Sigmoid colon (tissue), 7 donors: ENCODE data around the gene WNK2. TPM values are rescaled to one million over a fixed set of nuclear protein-coding genes. Genes with fewer than 3 reads are reported as not detected.

Experiments used
- DNase-seq: peaks from one replicate; pipeline ENCODE4 v3.0.0-alpha.2; 2019
- H3K27ac ChIP-seq, 4 donors: fragments of 200-600 bp; sonication (generic); one replicate each; pipeline ENCODE4 v1.5.1; 2016 to 2019; ENCODE audit warnings: mild to moderate bottlenecking in 1 of 4
- H3K27me3 ChIP-seq, 3 donors: fragments of 200-600 bp; sonication (generic); one replicate each; pipeline ENCODE4 v1.5.1; 2019; ENCODE audit warnings: mild to moderate bottlenecking in 1 of 3
- H3K36me3 ChIP-seq, 4 donors: fragments of 200-600 bp; sonication (generic); one replicate each; pipeline ENCODE4 v1.5.1; 2016 to 2019
- H3K4me1 ChIP-seq, 4 donors: fragments of 200-600 bp; sonication (generic); one replicate each; pipeline ENCODE4 v1.5.1; 2017 to 2019
- H3K4me3 ChIP-seq, 4 donors: fragments of 200-600 bp; sonication (generic); one replicate each; pipeline ENCODE4 v1.5.1; 2017 to 2019; ENCODE audit warnings: mild to moderate bottlenecking in 2 of 4, moderate library complexity in 1 of 4
- H3K9me3 ChIP-seq, 4 donors: fragments of 200-600 bp in 3 of 4; sonication (generic) in 3 of 4; one replicate each; pipeline versions ENCODE4 v1.5.1 to v1.6.1; 2013 to 2019
- EP300 ChIP-seq, 4 donors: sonication (generic); formaldehyde crosslinking; IDR thresholded peaks; one replicate each; pipeline ENCODE4 v1.6.1; 2017; ENCODE audit warnings: antibody characterized with exemption in 4 of 4
- POLR2A ChIP-seq, 2 donors: fragments of 450-650 bp; IDR thresholded peaks; one replicate each; pipeline ENCODE4 v1.6.1; 2016; ENCODE audit warnings: antibody characterized with exemption in 2 of 2, mild to moderate bottlenecking in 2 of 2, moderate library complexity in 2 of 2
- POLR2AphosphoS5 ChIP-seq, 4 donors: sonication (generic); formaldehyde crosslinking; IDR thresholded peaks; one replicate each; pipeline ENCODE4 v1.6.1; 2017; ENCODE audit warnings: antibody characterized with exemption in 4 of 4
- WGBS, 2 donors: extraction: QIAGEN DNeasy Blood & Tissue Kit; methylation state at CpG; one replicate each; pipeline ENCODE4 v1.1.7; 2013; 5-methylcytosine and 5-hydroxymethylcytosine counted together
- intact Hi-C: fragments of 100-400 bp; cut with DNase I; formaldehyde crosslinking; loops from one replicate; pipeline ENCODE4 v1.15.1; 2023
- polyA plus RNA-seq, 3 donors: library from polyadenylated mRNA; stranded (reverse); fragments of 200-250 nt; gene quantifications; one replicate each; pipeline ENCODE4 v1.2.3, GENCODE V29; 2013
- total RNA-seq, 4 donors: library from RNA; depleted of rRNA; stranded (reverse); fragments of >200 nt; gene quantifications; one replicate each; pipeline ENCODE4 v1.1.0, GENCODE V29; 2016
- TF ChIP-seq, protein P1 (sequence below), 4 experiments: fragments of 450-650 bp in 3 of 4; fragments of 200-600 bp in 1 of 4; IDR thresholded peaks; one replicate each; pipeline ENCODE4 v1.5.1; 2016 to 2019; ENCODE audit warnings: antibody characterized with exemption in 4 of 4, mild to moderate bottlenecking in 3 of 4, moderate library complexity in 2 of 4
- donor health status: healthy with polysubstance abuse.
- donor health status: Bipolar disorder and iron deficiency.
- donor health status: healthy.

Gene WNK2
- total and polyA plus RNA-seq, 7 donors = 12.6 to 95.8 (median 20.0) TPM

GRCh38 chr9:93296889-93297480, 113.0 kb downstream of the WNK2 start:
- no peak overlapping the region for H3K27ac ChIP-seq
- H3K4me3 ChIP-seq = no peak overlapping the region
- TF ChIP-seq, protein P1, sequence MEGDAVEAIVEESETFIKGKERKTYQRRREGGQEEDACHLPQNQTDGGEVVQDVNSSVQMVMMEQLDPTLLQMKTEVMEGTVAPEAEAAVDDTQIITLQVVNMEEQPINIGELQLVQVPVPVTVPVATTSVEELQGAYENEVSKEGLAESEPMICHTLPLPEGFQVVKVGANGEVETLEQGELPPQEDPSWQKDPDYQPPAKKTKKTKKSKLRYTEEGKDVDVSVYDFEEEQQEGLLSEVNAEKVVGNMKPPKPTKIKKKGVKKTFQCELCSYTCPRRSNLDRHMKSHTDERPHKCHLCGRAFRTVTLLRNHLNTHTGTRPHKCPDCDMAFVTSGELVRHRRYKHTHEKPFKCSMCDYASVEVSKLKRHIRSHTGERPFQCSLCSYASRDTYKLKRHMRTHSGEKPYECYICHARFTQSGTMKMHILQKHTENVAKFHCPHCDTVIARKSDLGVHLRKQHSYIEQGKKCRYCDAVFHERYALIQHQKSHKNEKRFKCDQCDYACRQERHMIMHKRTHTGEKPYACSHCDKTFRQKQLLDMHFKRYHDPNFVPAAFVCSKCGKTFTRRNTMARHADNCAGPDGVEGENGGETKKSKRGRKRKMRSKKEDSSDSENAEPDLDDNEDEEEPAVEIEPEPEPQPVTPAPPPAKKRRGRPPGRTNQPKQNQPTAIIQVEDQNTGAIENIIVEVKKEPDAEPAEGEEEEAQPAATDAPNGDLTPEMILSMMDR (IDR thresholded peaks at IDR 0.05) = no peak
- TF ChIP-seq POLR2A (IDR thresholded peaks at IDR 0.05) (no peak), POLR2AphosphoS5 (IDR thresholded peaks at IDR 0.05) (no peak), EP300 (IDR thresholded peaks at IDR 0.05) (no peak)
- H3K36me3 ChIP-seq = peaks cover 6 to 37% (median 16%) of the 10 kb centered on the region in 4 donors
- WGBS, 2 donors = 48 to 69% methylated on average over 17 of the region's 17 CpGs
- intact Hi-C loops = no loop called here
- DNase-seq = no peak
- no peaks in the 10 kb centered on the region for H3K9me3 ChIP-seq
- H3K4me1 ChIP-seq = peaks cover 0 to 3% (median 0%) of the 10 kb centered on the region in 4 donors
- no peaks in the 10 kb centered on the region for H3K27me3 ChIP-seq

DNA sequence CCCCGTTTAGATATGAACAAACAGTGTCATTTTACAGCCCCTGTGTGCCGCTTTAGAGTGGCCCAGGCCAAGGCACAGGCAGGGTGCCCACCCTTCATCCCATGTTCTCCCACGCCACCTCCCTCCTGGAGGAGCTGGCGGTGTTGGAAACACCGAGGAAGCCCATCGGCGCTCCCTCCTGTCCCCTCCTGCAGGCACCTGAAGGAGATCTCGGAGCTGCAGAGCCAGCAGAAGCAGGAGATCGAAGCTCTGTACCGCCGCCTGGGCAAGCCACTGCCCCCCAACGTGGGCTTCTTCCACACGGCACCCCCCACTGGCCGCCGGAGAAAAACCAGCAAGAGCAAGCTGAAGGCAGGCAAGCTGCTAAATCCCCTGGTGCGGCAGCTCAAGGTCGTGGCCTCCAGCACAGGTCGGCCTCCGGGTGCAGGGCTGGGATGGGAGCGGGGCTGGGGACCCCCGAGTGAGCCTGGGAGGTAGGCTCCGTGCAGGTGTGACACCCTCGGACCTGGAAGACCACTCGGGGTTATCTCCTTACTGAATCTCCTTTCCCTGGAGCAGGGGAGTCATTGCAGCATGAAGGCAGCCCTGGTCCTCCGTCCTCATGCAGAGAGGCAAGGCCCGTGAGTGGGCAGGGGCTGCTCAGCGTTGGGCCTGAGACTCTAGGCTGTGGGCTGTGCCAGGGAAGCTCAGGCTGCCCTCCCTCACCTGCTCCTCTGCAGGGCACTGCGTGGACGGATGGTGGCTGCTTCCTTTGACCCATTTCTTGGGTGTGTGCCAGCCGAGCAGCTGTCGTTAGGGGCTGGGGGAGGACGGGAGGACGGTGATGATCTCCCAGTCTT, 113.9 kb downstream of the WNK2 start:
- Histone ChIP-seq H3K4me1 (peaks cover 0 to 3% (median 0%) of the 10 kb centered on the region in 4 donors), H3K36me3 (peaks cover 3 to 29% (median 12%) of the 10 kb centered on the region in 4 donors), H3K27me3 (no peaks in the 10 kb centered on the region), H3K4me3 (no peak overlapping the region), H3K27ac (no peak overlapping the region), H3K9me3 (no peaks in the 10 kb centered on the region)
- TF ChIP-seq, protein P1 (IDR thresholded peaks at IDR 0.05) = no peak
- DNase-seq = peak; percentile 58
- intact Hi-C loops = no loop called here
- 54 to 75% methylated on average over 33 of the region's 33 CpGs for whole genome bisulfite sequencing, 2 donors

GRCh38 chr9:93298498-93299417, 114.8 kb downstream of the WNK2 start:
- 47 to 78% methylated on average over 26 of the region's 26 CpGs for WGBS, 2 donors
- TF ChIP-seq POLR2AphosphoS5 (IDR thresholded peaks at IDR 0.05) (no peak), EP300 (IDR thresholded peaks at IDR 0.05) (no peak), POLR2A (IDR thresholded peaks at IDR 0.05) (no peak)
- TF ChIP-seq, protein P1 (IDR thresholded peaks at IDR 0.05) = no peak
- intact Hi-C loops = no loop called here
- Histone ChIP-seq H3K27me3 (no peaks in the 10 kb centered on the region), H3K27ac (no peak overlapping the region), H3K9me3 (no peaks in the 10 kb centered on the region), H3K36me3 (peaks cover 0 to 20% (median 11%) of the 10 kb centered on the region in 4 donors), H3K4me1 (peaks cover 0 to 5% (median 2%) of the 10 kb centered on the region in 4 donors), H3K4me3 (no peak overlapping the region)
- peak; percentile 52 for DNase-seq

- Histone ChIP-seq H3K27ac (no peak overlapping the region), H3K4me1 (peaks cover 0 to 12% (median 8%) of the 10 kb centered on the region in 4 donors), H3K27me3 (no peaks in the 10 kb centered on the region), H3K9me3 (no peaks in the 10 kb centered on the region), H3K36me3 (peaks cover 0 to 20% (median 9%) of the 10 kb centered on the region in 4 donors), H3K4me3 (no peak overlapping the region)
- TF ChIP-seq POLR2AphosphoS5 (IDR thresholded peaks at IDR 0.05) (no peak), EP300 (IDR thresholded peaks at IDR 0.05) (no peak), POLR2A (IDR thresholded peaks at IDR 0.05) (no peak)
- TF ChIP-seq, protein P1 (IDR thresholded peaks at IDR 0.05) = no peak
- WGBS, 2 donors = 26 to 71% methylated on average over 26 of the region's 26 CpGs
- intact Hi-C loops = no loop called here
- DNase-seq = peak; percentile 40
Observed at GRCh38 chr9:93299418-93300174, 115.7 kb downstream of the WNK2 start.
